Parathyroid adenoma (tissue), 2 donors: ENCODE results near the gene PAXX.

Experiments
- H2AFZ ChIP-seq: fragments of 300-600 bp; sonication (generic); one replicate; pipeline ENCODE4 v1.7.0; 2017; ENCODE audit warnings: antibody characterized with exemption, mild to moderate bottlenecking
- H3K27ac ChIP-seq: fragments of 300-600 bp; sonication (generic); one replicate; pipeline ENCODE4 v1.7.0; 2017
- H3K27me3 ChIP-seq: fragments of 300-600 bp; sonication (generic); one replicate; pipeline ENCODE4 v1.7.0; 2017; ENCODE audit warnings: low read length; ENCODE audit not compliant: control insufficient read depth, insufficient read depth
- H3K36me3 ChIP-seq: fragments of 300-600 bp; sonication (generic); one replicate; pipeline ENCODE4 v1.7.0; 2017; ENCODE audit warnings: low read length; ENCODE audit not compliant: control insufficient read depth, insufficient read depth
- H3K4me1 ChIP-seq: fragments of 300-600 bp; sonication (generic); one replicate; pipeline ENCODE4 v1.7.0; 2017; ENCODE audit warnings: control low read depth
- H3K4me2 ChIP-seq: fragments of 300-600 bp; sonication (generic); one replicate; pipeline ENCODE4 v1.7.0; 2017; ENCODE audit warnings: low read length
- H3K4me3 ChIP-seq: fragments of 300-600 bp; sonication (generic); one replicate; pipeline ENCODE4 v1.7.0; 2017; ENCODE audit warnings: low read depth, low read length
- H3K79me2 ChIP-seq: fragments of 300-600 bp; sonication (generic); one replicate; pipeline ENCODE4 v1.7.0; 2017; ENCODE audit warnings: control low read depth
- H3K9ac ChIP-seq: fragments of 300-600 bp; sonication (generic); one replicate; pipeline ENCODE4 v1.7.0; 2017; ENCODE audit warnings: mild to moderate bottlenecking
- H3K9me3 ChIP-seq: fragments of 300-600 bp; sonication (generic); one replicate; pipeline ENCODE4 v1.7.0; 2017; ENCODE audit warnings: low read length; ENCODE audit not compliant: control insufficient read depth
- TF ChIP-seq, protein P1 (sequence below): fragments of 300-600 bp; sonication (generic); IDR thresholded peaks from one replicate; pipeline ENCODE4 v1.7.0; 2017; ENCODE audit warnings: antibody characterized with exemption, mild to moderate bottlenecking
- donor health status: primary hyperparathyroidism.

The PAXX gene

DNA sequence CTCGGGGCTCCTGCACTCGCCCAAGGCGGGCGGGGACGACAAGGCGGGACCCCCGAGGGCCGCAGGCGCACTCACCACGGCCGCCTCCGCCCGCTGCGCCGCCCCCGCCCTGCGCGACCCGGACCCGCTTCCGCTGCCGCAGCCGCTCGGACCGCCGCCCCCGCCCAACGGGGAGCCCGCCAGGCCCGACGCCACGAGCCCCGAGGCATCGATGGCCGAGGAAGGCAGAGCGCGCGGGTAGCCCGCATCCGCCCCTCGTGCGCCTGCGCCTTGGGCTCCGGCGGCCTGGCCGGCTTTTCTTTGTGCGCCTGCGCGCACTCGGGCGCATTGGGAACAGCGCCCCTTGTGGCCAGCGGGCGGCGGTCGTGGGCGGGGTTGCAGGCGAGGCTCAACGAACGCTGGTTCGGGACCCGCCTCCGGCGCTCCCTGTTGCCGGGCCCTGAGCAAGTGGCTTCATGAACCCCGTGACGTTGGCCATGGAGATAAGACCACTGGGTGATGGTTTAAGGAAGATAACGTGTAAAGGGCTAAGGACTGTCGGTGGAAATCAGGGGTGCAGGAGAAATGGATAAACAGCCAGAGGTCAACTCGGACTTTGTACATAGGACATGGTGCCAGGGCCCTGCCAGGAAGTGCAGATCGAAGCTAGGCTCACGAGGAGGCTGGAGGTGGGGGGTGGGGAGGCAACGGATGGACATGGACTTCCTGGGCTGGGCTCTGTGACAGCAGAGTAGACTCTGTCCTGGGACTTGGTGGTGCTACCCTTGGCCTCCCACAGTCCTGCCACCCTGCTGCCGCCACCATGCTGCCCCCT lies 47.5 kb upstream of the PAXX start, which contains the start of the genes C8G and FBXW5:
Gene C8G, plus strand, starts transcription at position 725 of the 814 bp plus-strand sequence. Its CDS starts 78 bp downstream, at position 803.
Gene FBXW5, minus strand, starts transcription at position 220 of the 814 bp plus-strand sequence. CDS start 655 bp downstream, outside the sequence.
- Histone ChIP-seq H2AFZ (peak within 1 kb of the TSS; percentile 29), H3K36me3 (no peaks in the 10 kb centered on the region), H3K79me2 (no peaks in the 10 kb centered on the region), H3K27ac (peak within 1 kb of the TSS; percentile 19), H3K9ac (no peak within 1 kb of the TSS), H3K27me3 (no peaks in the 10 kb centered on the region), H3K4me2 (peak within 1 kb of the TSS; percentile 83), H3K4me3 (peak within 1 kb of the TSS; percentile 78), H3K4me1 (peaks cover 3% of the 10 kb centered on the region), H3K9me3 (no peaks in the 10 kb centered on the region)
- TF ChIP-seq, protein P1, sequence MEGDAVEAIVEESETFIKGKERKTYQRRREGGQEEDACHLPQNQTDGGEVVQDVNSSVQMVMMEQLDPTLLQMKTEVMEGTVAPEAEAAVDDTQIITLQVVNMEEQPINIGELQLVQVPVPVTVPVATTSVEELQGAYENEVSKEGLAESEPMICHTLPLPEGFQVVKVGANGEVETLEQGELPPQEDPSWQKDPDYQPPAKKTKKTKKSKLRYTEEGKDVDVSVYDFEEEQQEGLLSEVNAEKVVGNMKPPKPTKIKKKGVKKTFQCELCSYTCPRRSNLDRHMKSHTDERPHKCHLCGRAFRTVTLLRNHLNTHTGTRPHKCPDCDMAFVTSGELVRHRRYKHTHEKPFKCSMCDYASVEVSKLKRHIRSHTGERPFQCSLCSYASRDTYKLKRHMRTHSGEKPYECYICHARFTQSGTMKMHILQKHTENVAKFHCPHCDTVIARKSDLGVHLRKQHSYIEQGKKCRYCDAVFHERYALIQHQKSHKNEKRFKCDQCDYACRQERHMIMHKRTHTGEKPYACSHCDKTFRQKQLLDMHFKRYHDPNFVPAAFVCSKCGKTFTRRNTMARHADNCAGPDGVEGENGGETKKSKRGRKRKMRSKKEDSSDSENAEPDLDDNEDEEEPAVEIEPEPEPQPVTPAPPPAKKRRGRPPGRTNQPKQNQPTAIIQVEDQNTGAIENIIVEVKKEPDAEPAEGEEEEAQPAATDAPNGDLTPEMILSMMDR: peak; percentile 92

DNA sequence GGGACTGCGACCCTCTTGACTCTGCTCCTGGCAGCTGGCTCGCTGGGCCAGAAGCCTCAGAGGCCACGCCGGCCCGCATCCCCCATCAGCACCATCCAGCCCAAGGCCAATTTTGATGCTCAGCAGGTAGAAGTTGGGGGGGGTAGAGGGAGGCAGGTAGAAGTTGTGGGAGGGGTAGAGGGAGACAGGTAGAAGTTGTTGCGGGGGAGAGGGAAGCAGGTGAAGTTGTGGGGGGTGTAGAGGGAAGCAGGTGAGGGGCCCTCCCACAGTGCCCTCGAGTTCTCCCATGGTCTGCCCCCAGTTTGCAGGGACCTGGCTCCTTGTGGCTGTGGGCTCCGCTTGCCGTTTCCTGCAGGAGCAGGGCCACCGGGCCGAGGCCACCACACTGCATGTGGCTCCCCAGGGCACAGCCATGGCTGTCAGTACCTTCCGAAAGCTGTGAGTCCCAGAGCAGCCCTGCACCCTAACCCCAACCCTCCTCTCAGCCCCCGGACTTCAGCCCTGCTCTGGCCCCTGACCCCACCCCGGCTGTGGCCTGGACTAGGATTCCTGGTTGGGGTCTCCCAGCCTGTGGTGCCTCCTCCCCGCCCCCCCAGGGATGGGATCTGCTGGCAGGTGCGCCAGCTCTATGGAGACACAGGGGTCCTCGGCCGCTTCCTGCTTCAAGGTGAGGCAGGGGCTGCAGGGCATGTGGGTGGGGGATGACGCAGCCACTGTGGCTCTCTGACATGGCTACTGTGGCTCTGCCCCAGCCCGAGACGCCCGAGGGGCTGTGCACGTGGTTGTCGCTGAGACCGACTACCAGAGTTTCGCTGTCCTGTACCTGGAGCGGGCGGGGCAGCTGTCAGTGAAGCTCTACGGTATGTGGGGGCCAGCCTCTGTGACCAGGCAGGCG lies 46.6 kb upstream of the PAXX start:
- Histone ChIP-seq H3K27me3 (no peaks in the 10 kb centered on the region), H3K27ac (no peak overlapping the region), H3K4me3 (no peak overlapping the region), H3K9ac (no peak overlapping the region), H3K79me2 (no peaks in the 10 kb centered on the region), H3K4me2 (no peak overlapping the region), H2AFZ (no peak overlapping the region), H3K4me1 (peaks cover 3% of the 10 kb centered on the region), H3K36me3 (no peaks in the 10 kb centered on the region), H3K9me3 (no peaks in the 10 kb centered on the region)
- TF ChIP-seq, protein P1: no peak

DNA sequence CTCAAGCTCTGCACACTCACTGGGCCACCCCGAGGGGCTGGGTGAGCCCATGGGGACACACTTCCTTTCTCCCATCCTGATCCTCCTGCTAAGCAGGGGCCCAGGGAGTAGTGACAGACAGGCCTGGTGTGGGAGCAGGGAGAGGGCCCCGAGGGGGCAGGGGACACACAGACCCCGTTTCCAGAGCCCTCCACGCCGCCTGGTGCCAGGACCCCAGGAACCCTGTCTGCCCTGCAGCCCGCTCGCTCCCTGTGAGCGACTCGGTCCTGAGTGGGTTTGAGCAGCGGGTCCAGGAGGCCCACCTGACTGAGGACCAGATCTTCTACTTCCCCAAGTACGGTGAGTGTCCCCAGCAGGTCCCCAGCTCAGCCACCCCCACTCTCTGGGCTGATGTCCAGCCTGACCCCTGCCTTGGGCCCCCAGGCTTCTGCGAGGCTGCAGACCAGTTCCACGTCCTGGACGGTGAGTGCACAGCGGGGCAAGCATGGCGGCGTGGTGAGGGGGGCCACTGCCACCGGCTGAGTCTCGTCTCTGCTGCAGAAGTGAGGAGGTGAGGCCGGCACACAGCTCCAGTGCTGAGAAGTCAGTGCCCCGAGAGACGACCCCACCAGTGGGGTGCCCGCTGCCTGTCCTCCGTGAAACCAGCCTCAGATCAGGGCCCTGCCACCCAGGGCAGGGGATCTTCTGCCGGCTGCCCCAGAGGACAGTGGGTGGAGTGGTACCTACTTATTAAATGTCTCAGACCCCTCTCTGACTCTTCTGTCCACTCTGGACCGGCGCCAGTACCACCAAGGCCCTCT lies 45.8 kb upstream of the PAXX start:
- no peak overlapping the region for H3K4me2 ChIP-seq
- no peak overlapping the region for H3K4me3 ChIP-seq
- no peak overlapping the region for H3K27ac ChIP-seq
- H3K36me3 ChIP-seq: no peaks in the 10 kb centered on the region
- TF ChIP-seq, protein P1: no peak
- no peaks in the 10 kb centered on the region for H3K9me3 ChIP-seq
- peaks cover 3% of the 10 kb centered on the region for H3K4me1 ChIP-seq
- no peaks in the 10 kb centered on the region for H3K27me3 ChIP-seq
- H3K9ac ChIP-seq: no peak overlapping the region
- no peaks in the 10 kb centered on the region for H3K79me2 ChIP-seq
- no peak overlapping the region for H2AFZ ChIP-seq

DNA sequence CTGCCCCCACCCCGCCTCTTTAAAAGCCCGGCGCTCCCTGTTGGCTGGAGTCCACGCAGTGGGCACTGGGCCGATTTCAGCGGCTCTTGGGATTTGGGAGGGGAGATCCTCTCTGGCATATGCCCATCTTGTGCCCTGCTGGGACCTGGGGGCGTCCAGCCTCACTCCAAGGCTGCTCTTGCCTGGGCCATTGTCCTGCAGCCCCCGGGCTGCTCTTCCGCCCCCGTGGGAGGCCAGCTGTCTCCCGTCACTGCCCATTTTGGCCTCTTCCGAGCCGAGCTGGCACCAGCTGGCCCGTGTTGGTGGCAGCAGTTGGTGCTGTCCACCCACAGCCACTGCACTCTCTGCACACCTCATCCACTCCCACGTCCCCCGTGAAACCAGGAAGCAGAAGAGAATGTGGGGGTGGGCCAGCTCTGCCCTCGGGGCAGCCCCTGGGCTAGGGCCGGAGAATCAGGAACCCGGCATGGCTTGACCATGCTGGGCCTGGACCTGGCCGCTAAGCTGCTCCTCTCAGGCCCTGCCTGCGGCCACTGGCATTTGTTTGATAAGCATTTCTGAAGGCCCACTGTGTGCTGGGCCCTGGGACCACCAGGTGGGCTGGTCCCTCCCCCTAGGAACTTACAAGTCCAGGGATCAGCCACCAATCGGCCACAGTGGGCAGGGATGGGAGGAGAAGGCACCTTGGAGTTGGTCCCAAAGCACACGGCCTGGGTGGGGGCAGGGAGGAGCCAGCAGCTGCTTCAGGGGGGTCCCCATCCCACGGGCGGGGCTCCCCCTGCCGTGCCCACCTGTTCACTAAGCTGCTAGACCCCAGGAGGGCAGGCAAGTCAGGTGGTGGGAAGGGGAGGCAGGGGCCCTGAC lies 45.0 kb upstream of the PAXX start:
- Histone ChIP-seq H3K27me3 (no peaks in the 10 kb centered on the region), H3K4me3 (no peak overlapping the region), H3K9me3 (no peaks in the 10 kb centered on the region), H3K4me2 (no peak overlapping the region), H3K4me1 (peaks cover 3% of the 10 kb centered on the region), H3K9ac (no peak overlapping the region), H3K79me2 (no peaks in the 10 kb centered on the region), H3K27ac (no peak overlapping the region), H3K36me3 (no peaks in the 10 kb centered on the region), H2AFZ (no peak overlapping the region)
- TF ChIP-seq, protein P1: no peak
